Measurements from ENCODE around the gene SLC1A7. TPM values are rescaled to one million over a fixed set of nuclear protein-coding genes. Genes with fewer than 3 reads are reported as not detected.

SLC1A7 gene
- total and polyA plus RNA-seq, 2 donors (not counting 1 experiment from before 2014, with no cell fraction given), result 0.10 TPM; not detected in 1

- CTCF ChIA-PET, result interaction anchor here (1.2 to 2.2 kb wide), 2 partner anchors 8 to 11 kb away, joined by 3 to 14 read pairs; no protein-coding TSS in a partner anchor
- H3K27me3 Mint-ChIP-seq, result peaks cover 22% of the 10 kb centered on the region
- peak overlapping the region; percentile 4 for H2AFZ ChIP-seq (ENCODE audit: insufficient read depth, low read depth, low read length, poor library complexity, severe bottlenecking)
Measured at GRCh38 chr1:53172426-53173128, 30.1 kb upstream of the SLC1A7 start.

More at GRCh38 chr1:53172426-53173128, 30.1 kb upstream of the SLC1A7 start:
- Mint-ChIP-seq H3K4me1 (peaks cover 14% of the 10 kb centered on the region), H3K4me3 (no peak overlapping the region), H3K9me3 (ENCODE audit: insufficient read depth) (no peaks in the 10 kb centered on the region), H3K27ac (peak overlapping the region; percentile 22)
- Histone ChIP-seq H3K27me3 (replicated peaks in 1 of 4; ENCODE audit: control extremely low read depth in 1 of 4, control insufficient read depth in 3 of 4, insufficient read depth in 4 of 4, low read length in 3 of 4) (peaks cover 0 to 10% (median 4%) of the 10 kb centered on the region in 4 experiments), H3K79me2 (ENCODE audit: control insufficient read depth, insufficient read depth, low read length) (no peaks in the 10 kb centered on the region), H3K27ac (ENCODE audit: low read length in 2 of 2) (no peak overlapping the region), H3K4me1 (ENCODE audit: control insufficient read depth in 2 of 2, insufficient read depth in 2 of 2, low read length in 2 of 2) (peaks cover 6% of the 10 kb centered on the region in 2 donors), H3K9me3 (ENCODE audit: control extremely low read depth in 1 of 3, control insufficient read depth in 2 of 3, insufficient read depth in 1 of 3, low read length in 2 of 3) (peaks cover 0 to 2% (median 0%) of the 10 kb centered on the region in 3 donors), H4K20me1 (ENCODE audit: control insufficient read depth, insufficient read depth, low read length, poor library complexity, severe bottlenecking) (no peaks in the 10 kb centered on the region), H3K4me3 (ENCODE audit: control extremely low read depth in 1 of 5, extremely low read depth in 1 of 5, insufficient read depth in 1 of 5, low read depth in 2 of 5, low read length in 4 of 5) (no peak overlapping the region), H3K36me3 (replicated peaks in 1 of 2; ENCODE audit: control extremely low read depth in 1 of 2, control insufficient read depth in 1 of 2, extremely low read depth in 1 of 2, insufficient read depth in 2 of 2, low read length in 1 of 2) (no peaks in the 10 kb centered on the region), H3K4me2 (replicated peaks; ENCODE audit: low read depth, low read length, poor library complexity, severe bottlenecking) (peak overlapping the region; percentile 13), H3K9ac (ENCODE audit: low read length) (no peak overlapping the region)
- 27% methylated on average over 6 of the region's 6 CpGs for WGBS (ENCODE audit: insufficient coverage)
- intact Hi-C loops (cut with micrococcal nuclease), result no loop called here
- POLR2A ChIA-PET, result no interaction called here
- TF ChIP-seq CTCF (IDR thresholded peaks at IDR 0.05) (no peak), EZH2 (IDR thresholded peaks at IDR 0.05; ENCODE audit: borderline replicate concordance, insufficient read depth, low read depth, low read length, poor library complexity, severe bottlenecking) (no peak)
- DNase-seq (peak; percentile 66), ATAC-seq (ENCODE audit: low read depth) (peak; percentile 76)
